Retinal pigment epithelial cell (primary cell): ENCODE results near the gene UBE2R2.

ENCODE experiments used
- DNase-seq: peaks from one replicate; pipeline ENCODE4 v3.0.0-alpha.2; 2010; ENCODE audit warnings: low read depth
- H3K4me3 ChIP-seq: 2 replicates; pipeline ENCODE4 v1.5.1; 2011; ENCODE audit warnings: mild to moderate bottlenecking, low read length, control low read depth, moderate library complexity
- CTCF ChIP-seq: conservative IDR thresholded peaks from 2 replicates; pipeline ENCODE4 v1.5.1; 2011; ENCODE audit warnings: low read depth, low read length, control low read depth, inconsistent platforms

UBE2R2 gene

GRCh38 chr9:33908749-33909148, 91.8 kb downstream of the UBE2R2 start:
- no peak overlapping the region for H3K4me3 ChIP-seq
- no peak for TF ChIP-seq CTCF
- no peak for DNase-seq

- no peak overlapping the region for H3K4me3 ChIP-seq
- no peak for DNase-seq
These were observed 96.6 kb downstream of the UBE2R2 start for GRCh38 chr9:33913541-33913940.

GRCh38 chr9:33914887-33915628, 98.1 kb downstream of the UBE2R2 start:
- no peak for TF ChIP-seq CTCF
- DNase-seq, result no peak
- no peak overlapping the region for H3K4me3 ChIP-seq

More at GRCh38 chr9:33913541-33913940, 96.6 kb downstream of the UBE2R2 start:
- TF ChIP-seq CTCF, result no peak

- DNase-seq, result no peak
- TF ChIP-seq CTCF, result no peak
- H3K4me3 ChIP-seq, result no peak overlapping the region
These were observed 100.1 kb downstream of the UBE2R2 start for GRCh38 chr9:33917036-33917435.

- TF ChIP-seq CTCF, result no peak
- no peak overlapping the region for H3K4me3 ChIP-seq
- no peak for DNase-seq
These were observed 102.4 kb downstream of the UBE2R2 start for GRCh38 chr9:33919276-33919897.

- TF ChIP-seq CTCF, result peak; percentile 89
- H3K4me3 ChIP-seq, result no peak overlapping the region
- no peak for DNase-seq
These were observed 105.3 kb downstream of the UBE2R2 start for GRCh38 chr9:33921967-33922895.
